Gastrocnemius medialis (tissue), 4 donors: ENCODE results near the gene VSX2. TPM values are rescaled to one million over a fixed set of nuclear protein-coding genes. Genes with fewer than 3 reads are reported as not detected.

Source experiments
- ATAC-seq, 2 donors: fragments of 150-250 bp; one replicate each; pipeline ENCODE4 v1.9.1; 2016
- DNase-seq, 2 donors: peaks; one replicate each; pipeline ENCODE4 v3.0.0-alpha.2; 2019
- H3K27ac ChIP-seq, 4 donors: fragments of 200-600 bp; sonication (generic); 1 replicate in 1 of 4; 2 replicates in 3 of 4; pipeline ENCODE4 v1.5.1; 2016 to 2018; ENCODE audit warnings: mild to moderate bottlenecking in 2 of 4, moderate library complexity in 1 of 4
- H3K27me3 ChIP-seq, 3 donors: fragments of 200-600 bp; sonication (generic) in 2 of 3; 1 replicate in 1 of 3; 2 replicates in 2 of 3; pipeline versions ENCODE4 v1.5.1 to v1.6.0; 2016 to 2019; ENCODE audit warnings: mild to moderate bottlenecking in 1 of 3, moderate library complexity in 1 of 3
- H3K36me3 ChIP-seq, 2 donors: fragments of 200-600 bp; sonication (generic) in 1 of 2; one replicate each; pipeline ENCODE4 v1.5.1; 2017 to 2018
- H3K4me1 ChIP-seq, 2 donors: fragments of 200-600 bp; sonication (generic) in 1 of 2; one replicate each; pipeline ENCODE4 v1.5.1; 2016 to 2017; ENCODE audit warnings: mild to moderate bottlenecking in 2 of 2
- H3K4me3 ChIP-seq, 4 donors: fragments of 200-600 bp; sonication (generic) in 3 of 4; 1 replicate in 1 of 4; 2 replicates in 3 of 4; pipeline ENCODE4 v1.5.1; 2016 to 2019; ENCODE audit warnings: mild to moderate bottlenecking in 2 of 4
- H3K9me3 ChIP-seq, 3 donors: fragments of 200-600 bp; sonication (generic) in 2 of 3; 1 replicate in 1 of 3; 2 replicates in 2 of 3; pipeline ENCODE4 v1.5.1; 2016 to 2019
- CTCF ChIP-seq, 5 experiments: fragments of 450-650 bp in 3 of 5; fragments of 200-600 bp in 2 of 5; sonication (generic) in 2 of 5; IDR thresholded peaks in 4 of 5; conservative IDR thresholded peaks in 1 of 5; 1 replicate in 4 of 5; 2 replicates in 1 of 5; pipeline ENCODE4 v1.5.1; 2016 to 2019; ENCODE audit warnings: antibody characterized with exemption in 5 of 5, mild to moderate bottlenecking in 3 of 5, moderate library complexity in 3 of 5
- POLR2A ChIP-seq, 2 donors: fragments of 450-650 bp; IDR thresholded peaks; one replicate each; pipeline ENCODE4 v1.6.1; 2017; ENCODE audit warnings: antibody characterized with exemption in 2 of 2, mild to moderate bottlenecking in 2 of 2, moderate library complexity in 2 of 2
- in situ Hi-C, 4 donors: fragments of 200-750 bp; cut with MboI; loops; one replicate each; pipeline versions ENCODE4 v1.15.0 to v1.8.0; 2017; ENCODE audit warnings: low sequenced_read_pairs in 4 of 4
- intact Hi-C: fragments of 100-400 bp; cut with DNase I; formaldehyde crosslinking; loops from one replicate; pipeline ENCODE4 v1.15.1; 2023; ENCODE audit warnings: low total_unique reads
- total RNA-seq, 4 donors: library from RNA; depleted of rRNA; stranded (reverse); fragments of >200 nt; gene quantifications; one replicate each; pipeline versions ENCODE4 v1.1.0 to v1.2.3, GENCODE V29; 2016

The VSX2 gene
- total RNA-seq, 4 donors from 2014 or later: not detected

GRCh38 chr14:74275241-74275841, 36.1 kb downstream of the VSX2 start:
- H3K4me1 ChIP-seq: no peaks in the 10 kb centered on the region
- H3K27ac ChIP-seq: no peak overlapping the region
- ATAC-seq (peak in 1 of 2 donors; percentile 56), DNase-seq (no peak)
- intact Hi-C loops (no loop called here), in situ Hi-C loops (no loop called here)
- no peaks in the 10 kb centered on the region for H3K27me3 ChIP-seq
- H3K4me3 ChIP-seq: no peak overlapping the region
- no peaks in the 10 kb centered on the region for H3K36me3 ChIP-seq
- no peaks in the 10 kb centered on the region for H3K9me3 ChIP-seq
- TF ChIP-seq CTCF (IDR thresholded peaks at IDR 0.05 in 4 of 5, conservative IDR thresholded peaks at IDR 0.05 in 1 of 5) (no peak), POLR2A (IDR thresholded peaks at IDR 0.05) (no peak)

- Histone ChIP-seq H3K36me3 (peaks cover 0 to 11% of the 10 kb centered on the region in 2 donors), H3K27me3 (no peaks in the 10 kb centered on the region), H3K4me3 (no peak overlapping the region), H3K9me3 (no peaks in the 10 kb centered on the region), H3K4me1 (no peaks in the 10 kb centered on the region), H3K27ac (no peak overlapping the region)
- DNase-seq: no peak
- TF ChIP-seq POLR2A (IDR thresholded peaks at IDR 0.05) (no peak), CTCF (IDR thresholded peaks at IDR 0.05 in 4 of 5, conservative IDR thresholded peaks at IDR 0.05 in 1 of 5) (no peak)
- intact Hi-C loops (no loop called here), in situ Hi-C loops (no loop called here)
- ATAC-seq: no peak
Measured at GRCh38 chr14:74278080-74278479, 38.8 kb downstream of the VSX2 start.

GRCh38 chr14:74281069-74281468, 41.8 kb downstream of the VSX2 start:
- H3K27ac ChIP-seq: no peak overlapping the region
- H3K36me3 ChIP-seq: peaks cover 0 to 38% of the 10 kb centered on the region in 2 donors
- in situ Hi-C loops (no loop called here), intact Hi-C loops (no loop called here)
- ATAC-seq: no peak
- H3K27me3 ChIP-seq: no peaks in the 10 kb centered on the region
- no peak overlapping the region for H3K4me3 ChIP-seq
- no peaks in the 10 kb centered on the region for H3K9me3 ChIP-seq
- DNase-seq: no peak
- H3K4me1 ChIP-seq: no peaks in the 10 kb centered on the region
- TF ChIP-seq POLR2A (IDR thresholded peaks at IDR 0.05) (no peak), CTCF (IDR thresholded peaks at IDR 0.05 in 4 of 5, conservative IDR thresholded peaks at IDR 0.05 in 1 of 5) (no peak)

GRCh38 chr14:74286736-74287135, 47.5 kb downstream of the VSX2 start:
- Histone ChIP-seq H3K4me1 (peaks cover 0 to 3% of the 10 kb centered on the region in 2 donors), H3K27me3 (no peaks in the 10 kb centered on the region), H3K27ac (no peak overlapping the region), H3K36me3 (peaks cover 2 to 87% of the 10 kb centered on the region in 2 donors), H3K4me3 (no peak overlapping the region), H3K9me3 (no peaks in the 10 kb centered on the region)
- intact Hi-C loops (no loop called here), in situ Hi-C loops (no loop called here)
- no peak for TF ChIP-seq POLR2A (IDR thresholded peaks at IDR 0.05)
- no peak for TF ChIP-seq CTCF (IDR thresholded peaks at IDR 0.05 in 4 of 5, conservative IDR thresholded peaks at IDR 0.05 in 1 of 5)
- DNase-seq (no peak), ATAC-seq (no peak)

GRCh38 chr14:74289801-74290200, 50.6 kb downstream of the VSX2 start:
- Histone ChIP-seq H3K36me3 (peaks cover 2 to 74% of the 10 kb centered on the region in 2 donors), H3K27me3 (no peaks in the 10 kb centered on the region), H3K4me3 (no peak overlapping the region), H3K9me3 (no peaks in the 10 kb centered on the region), H3K4me1 (peaks cover 4 to 7% of the 10 kb centered on the region in 2 donors), H3K27ac (no peak overlapping the region)
- intact Hi-C loops: no loop called here
- in situ Hi-C loops: no loop called here
- ATAC-seq (no peak), DNase-seq (no peak)
- TF ChIP-seq POLR2A (IDR thresholded peaks at IDR 0.05): no peak
- no peak for TF ChIP-seq CTCF (IDR thresholded peaks at IDR 0.05 in 4 of 5, conservative IDR thresholded peaks at IDR 0.05 in 1 of 5)
